ENCODE results near the gene KIRREL2.
"Not testable (repeated sequence)": the region's sequence is repeated elsewhere in the genome, so short reads cannot be mapped to it uniquely, and the experiment has no call there.

KIRREL2 gene

GRCh38 chr19:35852029-35852780 lies 4.5 kb upstream of the KIRREL2 start, which contains the start of gene NPHS1:
Gene NPHS1, minus strand, starts transcription at chr19:35852504. Its CDS starts 667 bp downstream, at chr19:35851837.
- H3K36me3 Mint-ChIP-seq (ENCODE audit: low read depth) = no peaks in the 10 kb centered on the region
- no peaks in the 10 kb centered on the region for H3K9me3 Mint-ChIP-seq
- peaks cover 11% of the 10 kb centered on the region for H3K4me1 Mint-ChIP-seq (ENCODE audit: low read depth)
- DNase-seq = no peak
- peaks cover 71% of the 10 kb centered on the region for H3K27me3 Mint-ChIP-seq
- H3K4me3 Mint-ChIP-seq = no peak within 1 kb of the TSS
- no peak within 1 kb of the TSS for H3K27ac Mint-ChIP-seq

- peaks cover 75% of the 10 kb centered on the region for H3K27me3 Mint-ChIP-seq
- no peak overlapping the region for H3K27ac Mint-ChIP-seq
- H3K9me3 Mint-ChIP-seq = no peaks in the 10 kb centered on the region
- H3K4me3 Mint-ChIP-seq = no peak overlapping the region
- no peak for DNase-seq
- peaks cover 14% of the 10 kb centered on the region for H3K4me1 Mint-ChIP-seq (ENCODE audit: low read depth)
- no peaks in the 10 kb centered on the region for H3K36me3 Mint-ChIP-seq (ENCODE audit: low read depth)
These were observed 3.5 kb upstream of the KIRREL2 start for GRCh38 chr19:35853038-35853756.

DNA sequence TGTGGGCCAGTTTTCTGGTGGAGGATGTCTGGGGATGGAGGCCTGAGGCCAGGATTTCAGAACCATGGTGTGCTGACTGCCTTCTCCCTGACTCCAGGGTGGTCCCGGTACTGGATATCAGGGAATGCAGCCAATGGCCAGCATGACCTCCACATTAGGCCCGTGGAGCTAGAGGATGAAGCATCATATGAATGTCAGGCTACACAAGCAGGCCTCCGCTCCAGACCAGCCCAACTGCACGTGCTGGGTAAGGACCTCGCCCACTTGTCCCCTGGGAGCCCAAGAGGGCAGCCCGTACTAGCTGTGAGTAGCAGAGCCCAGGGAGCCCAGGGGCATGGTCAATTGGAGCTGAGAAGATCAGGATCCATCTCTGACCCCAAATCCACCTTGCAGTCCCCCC lies 1.6 kb downstream of the KIRREL2 start:
- H3K9me3 Mint-ChIP-seq = no peaks in the 10 kb centered on the region
- no peak overlapping the region for H3K27ac Mint-ChIP-seq
- no peak overlapping the region for H3K4me3 Mint-ChIP-seq
- H3K36me3 Mint-ChIP-seq (ENCODE audit: low read depth) = no peaks in the 10 kb centered on the region
- peaks cover 12% of the 10 kb centered on the region for H3K4me1 Mint-ChIP-seq (ENCODE audit: low read depth)
- no peak for DNase-seq
- H3K27me3 Mint-ChIP-seq = peaks cover 80% of the 10 kb centered on the region

GRCh38 chr19:35859414-35859813 lies 2.7 kb downstream of the KIRREL2 start:
- DNase-seq = no peak
- H3K4me3 Mint-ChIP-seq = no peak overlapping the region
- H3K36me3 Mint-ChIP-seq (ENCODE audit: low read depth) = no peaks in the 10 kb centered on the region
- H3K27ac Mint-ChIP-seq = no peak overlapping the region
- H3K4me1 Mint-ChIP-seq (ENCODE audit: low read depth) = peaks cover 12% of the 10 kb centered on the region
- no peaks in the 10 kb centered on the region for H3K9me3 Mint-ChIP-seq
- peaks cover 75% of the 10 kb centered on the region for H3K27me3 Mint-ChIP-seq

GRCh38 chr19:35860436-35860817 lies 3.7 kb downstream of the KIRREL2 start:
- no peak overlapping the region for H3K4me3 Mint-ChIP-seq
- no peak for DNase-seq

GRCh38 chr19:35860818-35861639 lies 4.3 kb downstream of the KIRREL2 start:
- H3K36me3 Mint-ChIP-seq (ENCODE audit: low read depth) = no peaks in the 10 kb centered on the region
- H3K27me3 Mint-ChIP-seq = peaks cover 69% of the 10 kb centered on the region
- H3K27ac Mint-ChIP-seq = no peak overlapping the region
- peaks cover 12% of the 10 kb centered on the region for H3K4me1 Mint-ChIP-seq (ENCODE audit: low read depth)
- no peak overlapping the region for H3K4me3 Mint-ChIP-seq
- no peak for DNase-seq
- no peaks in the 10 kb centered on the region for H3K9me3 Mint-ChIP-seq

More at GRCh38 chr19:35860436-35860817, 3.7 kb downstream of the KIRREL2 start:
- no peaks in the 10 kb centered on the region for H3K9me3 Mint-ChIP-seq
- H3K4me1 Mint-ChIP-seq (ENCODE audit: low read depth) = peaks cover 12% of the 10 kb centered on the region
- H3K36me3 Mint-ChIP-seq (ENCODE audit: low read depth) = no peaks in the 10 kb centered on the region
- H3K27ac Mint-ChIP-seq = no peak overlapping the region
- peaks cover 70% of the 10 kb centered on the region for H3K27me3 Mint-ChIP-seq

DNA sequence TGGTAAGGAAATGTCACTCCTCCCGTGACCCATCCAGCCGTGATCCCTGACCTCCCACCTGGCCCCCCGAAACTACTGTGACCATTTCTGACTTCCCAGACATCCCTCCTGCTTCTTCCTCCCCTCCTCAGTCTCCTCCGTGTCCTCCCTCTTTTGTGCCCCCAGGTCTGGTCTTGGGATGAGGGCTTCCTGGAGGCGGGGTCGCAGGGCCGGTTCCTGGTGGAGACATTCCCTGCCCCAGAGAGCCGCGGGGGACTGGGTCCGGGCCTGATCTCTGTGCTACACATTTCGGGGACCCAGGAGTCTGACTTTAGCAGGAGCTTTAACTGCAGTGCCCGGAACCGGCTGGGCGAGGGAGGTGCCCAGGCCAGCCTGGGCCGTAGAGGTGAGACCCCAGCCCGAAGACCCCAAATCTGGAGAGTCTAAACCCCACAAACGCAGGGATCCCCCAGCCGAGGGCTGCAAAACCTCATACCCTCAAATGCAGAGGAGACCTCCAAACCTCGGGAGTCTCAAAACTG lies 5.0 kb downstream of the KIRREL2 start:
- H3K27me3 Mint-ChIP-seq = peaks cover 73% of the 10 kb centered on the region
- DNase-seq = no peak
- H3K4me1 Mint-ChIP-seq (ENCODE audit: low read depth) = peaks cover 12% of the 10 kb centered on the region
- no peak overlapping the region for H3K4me3 Mint-ChIP-seq
- H3K36me3 Mint-ChIP-seq (ENCODE audit: low read depth) = no peaks in the 10 kb centered on the region
- H3K27ac Mint-ChIP-seq = no peak overlapping the region
- H3K9me3 Mint-ChIP-seq = no peaks in the 10 kb centered on the region

GRCh38 chr19:35862528-35862927 lies 5.8 kb downstream of the KIRREL2 start:
- DNase-seq = no peak
- Mint-ChIP-seq H3K27ac (no peak overlapping the region), H3K36me3 (ENCODE audit: low read depth) (no peaks in the 10 kb centered on the region), H3K4me3 (no peak overlapping the region), H3K4me1 (ENCODE audit: low read depth) (peaks cover 4% of the 10 kb centered on the region), H3K9me3 (no peaks in the 10 kb centered on the region), H3K27me3 (peaks cover 70% of the 10 kb centered on the region)

- H3K4me3 Mint-ChIP-seq = no peak overlapping the region
- H3K9me3 Mint-ChIP-seq = no peaks in the 10 kb centered on the region
- peaks cover 70% of the 10 kb centered on the region for H3K27me3 Mint-ChIP-seq
- peaks cover 4% of the 10 kb centered on the region for H3K4me1 Mint-ChIP-seq (ENCODE audit: low read depth)
- H3K27ac Mint-ChIP-seq = no peak overlapping the region
- no peaks in the 10 kb centered on the region for H3K36me3 Mint-ChIP-seq (ENCODE audit: low read depth)
- no peak for DNase-seq
These were observed 6.3 kb downstream of the KIRREL2 start for GRCh38 chr19:35863018-35863417.

GRCh38 chr19:35868172-35868822 lies 11.6 kb downstream of the KIRREL2 start, which contains the start of gene APLP1:
Gene APLP1, plus strand, starts transcription at chr19:35868574. Its CDS starts 63 bp downstream, at chr19:35868637.
- Mint-ChIP-seq H3K27me3 (peaks cover 58% of the 10 kb centered on the region), H3K4me1 (ENCODE audit: low read depth) (peaks cover 14% of the 10 kb centered on the region), H3K27ac (no peak within 1 kb of the TSS), H3K36me3 (ENCODE audit: low read depth) (no peaks in the 10 kb centered on the region), H3K9me3 (no peaks in the 10 kb centered on the region), H3K4me3 (peak within 1 kb of the TSS; percentile 45)
- peak; percentile 85 for DNase-seq

DNA sequence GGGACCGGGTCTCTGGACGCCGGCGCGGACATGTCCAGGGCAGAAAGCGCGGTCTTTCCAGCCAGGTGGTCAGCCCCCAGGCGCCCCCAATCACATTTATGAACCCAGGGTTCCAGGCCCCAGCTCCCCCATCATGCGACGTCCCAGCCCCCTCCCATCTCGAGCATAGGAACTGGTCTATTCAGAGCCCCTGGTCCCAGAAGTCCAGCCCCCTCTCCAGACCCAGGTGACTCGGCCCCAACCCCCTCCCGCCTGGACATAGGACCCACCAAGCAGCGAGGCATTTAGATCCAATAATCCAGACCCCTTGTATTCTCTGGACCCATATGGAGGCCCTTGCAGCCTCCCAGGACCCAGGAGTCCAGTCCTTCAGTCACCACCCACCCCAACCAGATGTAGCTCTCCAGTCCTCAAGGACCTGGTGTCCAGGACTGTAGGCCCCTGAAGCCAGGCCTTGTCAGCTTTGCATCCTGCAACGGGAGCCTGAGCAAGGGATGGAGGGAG lies 12.2 kb downstream of the KIRREL2 start:
- Mint-ChIP-seq H3K9me3 (no peaks in the 10 kb centered on the region), H3K27me3 (peaks cover 62% of the 10 kb centered on the region), H3K4me3 (peak overlapping the region; percentile 45), H3K27ac (no peak overlapping the region), H3K4me1 (ENCODE audit: low read depth) (peaks cover 14% of the 10 kb centered on the region), H3K36me3 (ENCODE audit: low read depth) (no peaks in the 10 kb centered on the region)
- peak; percentile 47 for DNase-seq

DNA sequence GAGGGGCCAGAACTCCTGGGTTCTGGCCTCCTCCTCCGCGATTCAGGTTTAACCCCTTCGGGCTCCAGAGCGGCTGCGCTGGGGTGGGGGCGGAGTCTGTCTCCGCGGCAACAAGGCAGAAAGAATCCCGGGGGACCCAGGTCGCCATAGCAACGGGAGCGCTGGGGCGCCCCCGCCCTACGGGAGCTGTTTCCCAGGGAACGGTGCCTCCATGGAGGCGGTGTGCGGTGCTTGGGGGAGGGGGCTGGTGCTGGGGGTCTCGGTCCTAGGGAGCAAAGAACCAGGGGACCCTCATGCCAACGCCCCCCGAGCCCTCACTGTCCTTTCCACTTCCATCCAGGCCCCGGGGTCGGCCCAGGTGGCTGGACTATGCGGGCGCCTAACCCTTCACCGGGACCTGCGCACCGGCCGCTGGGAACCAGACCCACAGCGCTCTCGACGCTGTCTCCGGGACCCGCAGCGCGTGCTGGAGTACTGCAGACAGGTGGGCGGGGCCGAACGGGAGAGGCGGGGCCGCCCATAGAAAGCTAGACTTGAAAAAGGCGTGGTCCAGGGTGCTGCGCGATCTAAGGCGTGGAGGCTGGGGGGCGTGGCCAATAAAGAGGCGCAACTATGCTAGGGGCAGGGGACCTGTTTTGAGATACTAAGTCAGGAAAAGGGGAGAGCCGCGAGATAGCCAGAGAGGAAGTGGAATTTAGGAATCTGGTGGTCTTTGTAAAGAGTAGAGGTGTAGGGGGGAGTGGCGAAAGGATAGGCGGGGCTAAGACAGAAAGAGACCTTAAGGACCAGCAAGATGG lies 12.8 kb downstream of the KIRREL2 start:
- Mint-ChIP-seq H3K27me3 (peaks cover 64% of the 10 kb centered on the region), H3K36me3 (ENCODE audit: low read depth) (no peaks in the 10 kb centered on the region), H3K4me3 (peak overlapping the region; percentile 74), H3K9me3 (no peaks in the 10 kb centered on the region), H3K4me1 (ENCODE audit: low read depth) (peaks cover 14% of the 10 kb centered on the region), H3K27ac (peak overlapping the region; percentile 80)
- DNase-seq = peak; percentile 86

DNA sequence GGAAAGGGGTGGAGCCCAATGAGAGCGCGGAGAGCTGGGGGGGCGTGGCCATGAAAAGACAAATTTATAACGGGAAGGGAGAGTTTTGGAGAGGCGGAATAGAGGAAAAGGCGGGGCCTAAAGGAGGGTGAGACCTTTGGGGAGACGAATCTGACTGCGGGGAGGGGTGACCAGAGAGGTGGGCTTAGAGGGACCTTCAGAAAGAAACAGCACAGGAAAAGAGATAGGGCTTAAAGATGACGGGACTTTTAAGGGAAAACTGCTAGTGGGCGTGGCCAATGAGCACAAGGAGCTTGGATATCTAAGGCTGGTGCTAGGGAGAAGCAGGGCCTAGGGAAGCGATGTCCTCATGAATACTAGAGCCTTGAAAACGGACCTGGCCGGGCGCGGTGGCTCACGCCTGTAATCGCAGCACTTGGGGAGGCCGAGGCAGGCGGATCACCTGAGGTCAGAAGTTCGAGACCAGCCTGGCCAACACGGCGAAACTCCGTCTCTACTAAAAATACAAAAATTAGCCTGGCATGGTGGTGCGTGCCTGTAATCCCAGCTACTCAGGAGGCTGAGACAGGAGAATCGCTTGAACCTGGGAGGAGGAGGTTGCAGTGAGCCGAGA lies 13.5 kb downstream of the KIRREL2 start:
- Mint-ChIP-seq H3K4me1 (ENCODE audit: low read depth) (peaks cover 14% of the 10 kb centered on the region), H3K27me3 (peaks cover 60% of the 10 kb centered on the region), H3K27ac (peak overlapping the region; percentile 80), H3K4me3 (peak overlapping the region; percentile 74)
- not testable (repeated sequence) for H3K9me3 Mint-ChIP-seq; DNase-seq; H3K36me3 Mint-ChIP-seq (ENCODE audit: low read depth)

Measured in activated T-cell treated with anti-CD3 and anti-CD28 coated beads, Interleukin-2, amount 50 U/mL, for 24 hours (primary cell).